ENCODE data around the gene NDUFA3. TPM values are rescaled to one million over a fixed set of nuclear protein-coding genes. Genes with fewer than 3 reads are reported as not detected.

NDUFA3 gene
- total RNA-seq, 1 donor from 2014 or later: 17.1 TPM

GRCh38 chr19:54137699-54138488 lies 35.2 kb downstream of the NDUFA3 start, which contains the start of gene CNOT3:
Gene CNOT3 (plus strand): TSS chr19:54137762. CDS start chr19:54142979, 5,217 bp downstream.
- DNase-seq (ENCODE audit: low read depth in 2 of 2): peak in 1 of 2 donors; percentile 18

GRCh38 chr19:54138489-54139256 lies 36.0 kb downstream of the NDUFA3 start:
- DNase-seq (ENCODE audit: low read depth in 2 of 2): no peak

- no peak for DNase-seq (ENCODE audit: low read depth in 2 of 2)
Measured at GRCh38 chr19:54141356-54141755, 38.7 kb downstream of the NDUFA3 start.

GRCh38 chr19:54142166-54142780 lies 39.6 kb downstream of the NDUFA3 start:
- no peak for DNase-seq (ENCODE audit: low read depth in 2 of 2)

GRCh38 chr19:54145541-54146158 lies 43.0 kb downstream of the NDUFA3 start:
- DNase-seq (ENCODE audit: low read depth in 2 of 2): no peak

- DNase-seq (ENCODE audit: low read depth in 2 of 2): no peak
Measured at GRCh38 chr19:54147676-54148075, 45.0 kb downstream of the NDUFA3 start.

GRCh38 chr19:54148158-54148557 lies 45.5 kb downstream of the NDUFA3 start:
- no peak for DNase-seq (ENCODE audit: low read depth in 2 of 2)

GRCh38 chr19:54149021-54149812 lies 46.6 kb downstream of the NDUFA3 start:
- DNase-seq (ENCODE audit: low read depth in 2 of 2): peak in 1 of 2 donors; percentile 76

GRCh38 chr19:54151362-54152035 lies 48.8 kb downstream of the NDUFA3 start:
- no peak for DNase-seq (ENCODE audit: low read depth in 2 of 2)

- no peak for DNase-seq (ENCODE audit: low read depth in 2 of 2)
Measured at GRCh38 chr19:54152267-54152666, 49.6 kb downstream of the NDUFA3 start.

GRCh38 chr19:54152878-54153524 lies 50.3 kb downstream of the NDUFA3 start:
- no peak for DNase-seq (ENCODE audit: low read depth in 2 of 2)

GRCh38 chr19:54153731-54154326 lies 51.2 kb downstream of the NDUFA3 start:
- DNase-seq (ENCODE audit: low read depth in 2 of 2): no peak

- no peak for DNase-seq (ENCODE audit: low read depth in 2 of 2)
Measured at GRCh38 chr19:54154603-54155345, 52.1 kb downstream of the NDUFA3 start.

GRCh38 chr19:54155694-54156093 lies 53.0 kb downstream of the NDUFA3 start:
- DNase-seq (ENCODE audit: low read depth in 2 of 2): peak in 1 of 2 donors; percentile 33

- no peak for DNase-seq (ENCODE audit: low read depth in 2 of 2)
Measured at GRCh38 chr19:54156490-54156889, 53.8 kb downstream of the NDUFA3 start.

GRCh38 chr19:54156953-54157352 lies 54.3 kb downstream of the NDUFA3 start:
- no peak for DNase-seq (ENCODE audit: low read depth in 2 of 2)
